ENCODE results near the gene KLHL12. TPM values are rescaled to one million over a fixed set of nuclear protein-coding genes. Genes with fewer than 3 reads are reported as not detected.

The KLHL12 gene
- total RNA-seq, 2 donors from 2014 or later: 28.7 to 29.6 TPM

DNA sequence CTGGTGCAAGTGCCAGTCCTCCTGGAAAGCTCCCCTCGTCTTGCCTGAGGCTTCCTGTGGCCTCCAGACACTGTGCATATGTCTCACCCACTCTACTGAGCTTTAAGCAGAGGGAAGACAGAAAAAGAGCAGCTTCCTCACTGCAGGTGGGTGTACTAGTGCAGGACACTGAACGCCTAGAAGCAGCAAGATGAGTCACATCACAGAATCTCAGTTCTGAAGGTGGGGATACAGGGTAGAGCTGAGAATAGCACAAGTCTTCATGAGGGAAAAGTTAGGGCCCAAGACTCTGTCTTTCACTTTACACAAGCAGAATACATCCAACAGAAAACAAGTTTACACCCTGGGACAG is 78.9 kb downstream of the KLHL12 start:
- Histone ChIP-seq H3K9ac (ENCODE audit: low read depth in 2 of 2, low read length in 2 of 2) (no peak overlapping the region), H3K27ac (no peak overlapping the region), H3K36me3 (no peaks in the 10 kb centered on the region), H3K9me3 (no peaks in the 10 kb centered on the region), H3K4me3 (no peak overlapping the region), H3K27me3 (no peaks in the 10 kb centered on the region), H3K4me1 (no peaks in the 10 kb centered on the region)
- DNase-seq: no peak
- intact Hi-C loops (cut with DNase I): no loop called here
- TF ChIP-seq, protein P1, sequence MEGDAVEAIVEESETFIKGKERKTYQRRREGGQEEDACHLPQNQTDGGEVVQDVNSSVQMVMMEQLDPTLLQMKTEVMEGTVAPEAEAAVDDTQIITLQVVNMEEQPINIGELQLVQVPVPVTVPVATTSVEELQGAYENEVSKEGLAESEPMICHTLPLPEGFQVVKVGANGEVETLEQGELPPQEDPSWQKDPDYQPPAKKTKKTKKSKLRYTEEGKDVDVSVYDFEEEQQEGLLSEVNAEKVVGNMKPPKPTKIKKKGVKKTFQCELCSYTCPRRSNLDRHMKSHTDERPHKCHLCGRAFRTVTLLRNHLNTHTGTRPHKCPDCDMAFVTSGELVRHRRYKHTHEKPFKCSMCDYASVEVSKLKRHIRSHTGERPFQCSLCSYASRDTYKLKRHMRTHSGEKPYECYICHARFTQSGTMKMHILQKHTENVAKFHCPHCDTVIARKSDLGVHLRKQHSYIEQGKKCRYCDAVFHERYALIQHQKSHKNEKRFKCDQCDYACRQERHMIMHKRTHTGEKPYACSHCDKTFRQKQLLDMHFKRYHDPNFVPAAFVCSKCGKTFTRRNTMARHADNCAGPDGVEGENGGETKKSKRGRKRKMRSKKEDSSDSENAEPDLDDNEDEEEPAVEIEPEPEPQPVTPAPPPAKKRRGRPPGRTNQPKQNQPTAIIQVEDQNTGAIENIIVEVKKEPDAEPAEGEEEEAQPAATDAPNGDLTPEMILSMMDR (IDR thresholded peaks at IDR 0.05): no peak

DNA sequence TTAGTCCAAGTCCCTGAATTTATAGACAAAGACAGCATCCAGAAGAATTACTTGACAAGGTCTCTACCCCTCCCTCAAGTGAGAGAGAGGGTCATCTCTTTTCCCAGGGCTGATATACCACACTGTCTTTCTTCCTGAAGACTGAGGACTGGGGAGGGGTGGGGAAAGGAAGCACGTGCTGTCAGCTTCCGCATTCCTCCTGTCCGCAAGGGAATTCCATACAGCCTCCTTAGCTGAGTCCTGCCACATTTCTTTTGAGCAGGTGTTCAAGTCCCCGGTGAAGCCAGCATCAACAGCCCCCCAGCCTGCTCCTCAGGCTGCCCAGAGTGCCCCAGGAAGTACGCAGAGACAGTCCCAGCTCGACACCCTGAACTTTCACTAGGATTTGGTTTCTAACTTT is 82.1 kb downstream of the KLHL12 start:
- H3K9me3 ChIP-seq: no peaks in the 10 kb centered on the region
- no peak for DNase-seq
- H3K4me1 ChIP-seq: no peaks in the 10 kb centered on the region
- no peaks in the 10 kb centered on the region for H3K27me3 ChIP-seq
- intact Hi-C loops (cut with DNase I): no loop called here
- H3K36me3 ChIP-seq: no peaks in the 10 kb centered on the region
- no peak overlapping the region for H3K4me3 ChIP-seq
- TF ChIP-seq, protein P1 (IDR thresholded peaks at IDR 0.05): no peak
- no peak overlapping the region for H3K9ac ChIP-seq (ENCODE audit: low read depth in 2 of 2, low read length in 2 of 2)
- H3K27ac ChIP-seq: no peak overlapping the region

DNA sequence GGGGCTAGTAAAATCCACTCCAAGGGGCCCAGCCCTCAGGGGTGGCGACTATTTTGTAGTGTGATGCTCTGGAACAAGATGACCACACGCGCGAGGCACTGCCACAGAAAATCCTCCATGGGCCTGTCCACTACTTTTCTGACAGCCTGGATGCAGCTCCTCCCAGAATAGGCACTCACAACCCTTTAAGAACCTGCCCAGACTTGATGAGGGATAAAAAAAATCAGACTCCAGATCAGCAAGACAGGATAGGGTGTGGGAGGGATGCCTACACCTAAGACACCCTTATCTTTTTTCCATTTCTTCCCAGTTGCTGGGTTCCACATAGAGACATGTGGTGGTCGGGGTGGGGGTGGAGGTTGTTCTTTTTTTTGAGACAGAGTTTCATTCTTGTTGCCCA is 82.8 kb downstream of the KLHL12 start:
- TF ChIP-seq, protein P1 (IDR thresholded peaks at IDR 0.05): no peak
- no peaks in the 10 kb centered on the region for H3K9me3 ChIP-seq
- H3K9ac ChIP-seq (ENCODE audit: low read depth in 2 of 2, low read length in 2 of 2): no peak overlapping the region
- H3K4me1 ChIP-seq: no peaks in the 10 kb centered on the region
- H3K4me3 ChIP-seq: no peak overlapping the region
- no peaks in the 10 kb centered on the region for H3K27me3 ChIP-seq
- H3K27ac ChIP-seq: no peak overlapping the region
- intact Hi-C loops (cut with DNase I): no loop called here
- H3K36me3 ChIP-seq: no peaks in the 10 kb centered on the region
- no peak for DNase-seq

DNA sequence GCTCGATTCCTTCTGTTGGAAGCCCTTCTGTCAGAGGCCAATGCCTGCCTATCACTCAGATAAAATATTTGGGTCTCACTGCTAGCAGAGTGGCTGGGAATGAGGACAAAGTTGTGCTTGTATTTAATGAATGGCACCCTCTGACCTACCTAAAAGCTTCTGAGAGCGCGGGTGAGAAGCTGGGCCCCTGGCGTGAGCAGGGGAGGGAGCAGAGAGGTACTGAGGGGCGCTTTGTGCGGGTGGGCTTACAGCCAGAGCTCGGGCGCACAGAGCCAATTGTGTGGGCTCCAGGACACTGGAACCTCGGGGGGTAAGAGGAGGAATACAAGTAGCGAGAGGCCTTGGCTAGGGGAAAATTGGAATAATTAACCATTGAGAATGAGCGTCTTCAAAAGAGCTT is 84.0 kb downstream of the KLHL12 start:
- no peak for DNase-seq
- H3K9ac ChIP-seq (ENCODE audit: low read depth in 2 of 2, low read length in 2 of 2): no peak overlapping the region
- H3K36me3 ChIP-seq: no peaks in the 10 kb centered on the region
- TF ChIP-seq, protein P1 (IDR thresholded peaks at IDR 0.05): no peak
- no peaks in the 10 kb centered on the region for H3K4me1 ChIP-seq
- no peaks in the 10 kb centered on the region for H3K9me3 ChIP-seq
- no peak overlapping the region for H3K27ac ChIP-seq
- no peaks in the 10 kb centered on the region for H3K27me3 ChIP-seq
- H3K4me3 ChIP-seq: no peak overlapping the region
- intact Hi-C loops (cut with DNase I): no loop called here

Other genes with a start within 250 kb of the KLHL12 start
- under 1 TPM; 0.15 to 0.19 TPM for gene SYT2, start 216.8 kb downstream of the KLHL12 start, total RNA-seq
- gene KDM5B, start 118.8 kb downstream of the KLHL12 start, total RNA-seq: 10 to 100 TPM; 70.1 to 93.4 TPM
- gene PCAT6, start 116.3 kb downstream of the KLHL12 start, total RNA-seq: 1 to 10 TPM in 1 of 2 donors, under 1 TPM in 1; 0.74 to 2.1 TPM
- 10 to 100 TPM; 11.9 to 12.0 TPM for gene RABIF, start 38.1 kb downstream of the KLHL12 start, total RNA-seq
- 10 to 100 TPM; 82.1 to 82.7 TPM for gene ADIPOR1, start 31.1 kb upstream of the KLHL12 start, total RNA-seq
- 10 to 100 TPM; 22.2 to 23.4 TPM for gene CYB5R1, start 40.0 kb upstream of the KLHL12 start, total RNA-seq
- 100 to 1,000 TPM; 117 to 134 TPM for gene TMEM183A, start 80.1 kb upstream of the KLHL12 start, total RNA-seq
- gene PPFIA4, start 99.3 kb upstream of the KLHL12 start, total RNA-seq: 1 to 10 TPM; 1.6 to 7.3 TPM
- gene MYOG, start 158.8 kb upstream of the KLHL12 start, total RNA-seq: not detected
- gene ADORA1, start 200.5 kb upstream of the KLHL12 start, total RNA-seq: 1 to 10 TPM in 1 of 2 donors, under 1 TPM in 1; 0.42 to 1.6 TPM
- gene MYBPH, start 248.6 kb upstream of the KLHL12 start, total RNA-seq: not detected